SK-N-SH (cell line): ENCODE results near the gene TRIM38.

Experiments
- EP300 ChIP-seq, 2 experiments: IDR thresholded peaks; 2 replicates each; pipeline versions ENCODE4 v1.4.0 to v1.6.1; 2012; ENCODE audit warnings: borderline replicate concordance in 1 of 2, low read depth in 1 of 2, low read length in 1 of 2
- TF ChIP-seq, protein P1 (sequence below): fragments of 200-600 bp; sonication (generic); IDR thresholded peaks from 2 replicates; pipeline ENCODE4 v1.6.1; 2017; ENCODE audit warnings: antibody characterized with exemption, mild to moderate bottlenecking, moderate library complexity

DNA sequence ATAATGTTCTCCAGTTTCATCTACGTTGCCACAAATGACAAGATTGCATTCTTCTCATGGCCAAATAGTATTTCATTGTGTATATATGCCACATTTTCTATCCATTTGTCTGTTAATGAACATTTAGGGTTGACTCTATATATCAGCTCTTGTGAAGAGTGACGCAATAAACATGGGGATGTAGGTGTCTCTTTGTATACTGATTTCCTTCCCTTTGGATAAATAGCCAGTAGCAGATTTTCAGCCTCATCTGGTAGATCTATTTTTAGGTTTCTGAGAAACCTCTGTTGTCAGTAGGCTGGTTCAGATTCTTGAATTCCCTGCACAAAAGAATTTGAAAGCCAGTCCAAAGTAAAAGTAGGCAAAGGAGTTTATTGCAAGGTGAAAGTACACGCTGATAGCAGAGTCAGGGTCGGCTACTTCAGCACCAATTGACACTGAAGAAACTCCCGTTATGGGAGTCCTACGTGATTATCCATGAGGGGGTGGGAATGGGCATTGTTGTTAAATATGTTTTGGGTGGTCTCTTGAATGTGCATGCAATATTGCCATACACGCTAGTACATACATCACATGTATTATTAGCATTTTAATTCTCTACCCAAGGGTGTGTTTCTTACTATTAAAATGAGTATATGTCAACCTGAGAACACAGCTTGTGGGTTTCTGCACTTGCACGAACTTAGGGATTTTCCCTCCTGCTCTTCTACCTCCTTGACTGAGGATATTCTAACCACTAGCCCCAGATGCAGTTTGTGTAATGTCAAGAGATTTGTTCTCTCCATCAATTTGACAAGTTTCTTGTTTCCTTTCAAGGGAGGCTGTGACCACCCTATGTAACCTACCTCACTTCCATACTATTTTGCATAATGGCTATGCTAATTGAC lies 17.7 kb upstream of the TRIM38 start:
- no peak for TF ChIP-seq EP300 (IDR thresholded peaks at IDR 0.05; ENCODE audit: borderline replicate concordance in 1 of 2, low read depth in 1 of 2, low read length in 1 of 2)
- TF ChIP-seq, protein P1, sequence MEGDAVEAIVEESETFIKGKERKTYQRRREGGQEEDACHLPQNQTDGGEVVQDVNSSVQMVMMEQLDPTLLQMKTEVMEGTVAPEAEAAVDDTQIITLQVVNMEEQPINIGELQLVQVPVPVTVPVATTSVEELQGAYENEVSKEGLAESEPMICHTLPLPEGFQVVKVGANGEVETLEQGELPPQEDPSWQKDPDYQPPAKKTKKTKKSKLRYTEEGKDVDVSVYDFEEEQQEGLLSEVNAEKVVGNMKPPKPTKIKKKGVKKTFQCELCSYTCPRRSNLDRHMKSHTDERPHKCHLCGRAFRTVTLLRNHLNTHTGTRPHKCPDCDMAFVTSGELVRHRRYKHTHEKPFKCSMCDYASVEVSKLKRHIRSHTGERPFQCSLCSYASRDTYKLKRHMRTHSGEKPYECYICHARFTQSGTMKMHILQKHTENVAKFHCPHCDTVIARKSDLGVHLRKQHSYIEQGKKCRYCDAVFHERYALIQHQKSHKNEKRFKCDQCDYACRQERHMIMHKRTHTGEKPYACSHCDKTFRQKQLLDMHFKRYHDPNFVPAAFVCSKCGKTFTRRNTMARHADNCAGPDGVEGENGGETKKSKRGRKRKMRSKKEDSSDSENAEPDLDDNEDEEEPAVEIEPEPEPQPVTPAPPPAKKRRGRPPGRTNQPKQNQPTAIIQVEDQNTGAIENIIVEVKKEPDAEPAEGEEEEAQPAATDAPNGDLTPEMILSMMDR, result no peak
